NCI-H69 (cell line): ENCODE measurements around the gene DENND5A.

Source experiments
- DNase-seq: peaks from one replicate; lab custom pipeline; 2025; lab: John Stamatoyannopoulos, UW

The DENND5A gene

DNA sequence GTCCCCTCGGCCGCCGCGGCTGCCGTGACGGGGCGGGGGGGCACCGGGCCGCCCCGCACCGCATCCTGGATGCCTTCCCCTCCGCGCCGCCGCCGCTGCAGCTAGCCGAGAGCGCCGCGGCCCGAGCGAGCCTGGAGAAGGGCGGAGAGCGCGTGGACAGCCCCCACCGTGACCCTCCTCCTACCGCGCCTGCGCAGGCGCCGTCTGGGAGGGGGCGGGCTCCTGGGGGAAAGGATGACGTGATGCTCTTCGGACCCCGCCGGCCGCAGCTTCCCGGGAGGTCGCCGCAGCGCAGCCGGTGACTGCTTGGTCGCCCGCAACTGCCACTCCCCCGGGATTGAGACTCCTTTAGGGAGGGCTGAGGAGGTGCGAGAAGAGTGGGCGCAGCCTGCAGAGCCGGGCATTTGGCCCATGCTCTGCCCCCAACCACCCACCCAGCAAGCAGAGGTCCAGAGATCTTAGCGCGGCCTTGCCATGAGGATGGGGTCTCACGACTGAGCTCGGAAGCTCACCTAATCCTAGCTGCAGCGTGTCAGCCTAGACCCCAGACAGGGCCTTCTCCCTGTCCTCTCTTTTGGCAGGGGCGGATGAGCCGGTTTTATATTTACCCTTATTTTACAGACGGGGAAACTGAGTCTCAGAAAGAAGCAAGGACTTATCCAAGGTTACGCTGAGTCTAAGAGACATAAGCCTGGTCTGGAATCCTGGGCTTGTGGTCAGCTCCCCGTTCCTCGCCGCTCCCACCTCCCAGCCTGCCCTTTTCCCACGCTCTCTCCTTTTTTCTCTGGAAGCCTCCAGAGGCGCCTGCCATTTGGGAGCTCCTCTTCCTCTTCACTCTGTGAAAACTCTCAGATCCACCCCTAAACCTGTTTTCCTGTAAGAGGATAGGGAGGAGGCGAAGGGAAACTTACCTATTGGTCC is at the start of gene DENND5A:
Gene DENND5A, minus strand, starts transcription at position 140 of the 921 bp plus-strand sequence. CDS start 281 bp downstream, outside the sequence.
- peak; percentile 95 for DNase-seq

DNA sequence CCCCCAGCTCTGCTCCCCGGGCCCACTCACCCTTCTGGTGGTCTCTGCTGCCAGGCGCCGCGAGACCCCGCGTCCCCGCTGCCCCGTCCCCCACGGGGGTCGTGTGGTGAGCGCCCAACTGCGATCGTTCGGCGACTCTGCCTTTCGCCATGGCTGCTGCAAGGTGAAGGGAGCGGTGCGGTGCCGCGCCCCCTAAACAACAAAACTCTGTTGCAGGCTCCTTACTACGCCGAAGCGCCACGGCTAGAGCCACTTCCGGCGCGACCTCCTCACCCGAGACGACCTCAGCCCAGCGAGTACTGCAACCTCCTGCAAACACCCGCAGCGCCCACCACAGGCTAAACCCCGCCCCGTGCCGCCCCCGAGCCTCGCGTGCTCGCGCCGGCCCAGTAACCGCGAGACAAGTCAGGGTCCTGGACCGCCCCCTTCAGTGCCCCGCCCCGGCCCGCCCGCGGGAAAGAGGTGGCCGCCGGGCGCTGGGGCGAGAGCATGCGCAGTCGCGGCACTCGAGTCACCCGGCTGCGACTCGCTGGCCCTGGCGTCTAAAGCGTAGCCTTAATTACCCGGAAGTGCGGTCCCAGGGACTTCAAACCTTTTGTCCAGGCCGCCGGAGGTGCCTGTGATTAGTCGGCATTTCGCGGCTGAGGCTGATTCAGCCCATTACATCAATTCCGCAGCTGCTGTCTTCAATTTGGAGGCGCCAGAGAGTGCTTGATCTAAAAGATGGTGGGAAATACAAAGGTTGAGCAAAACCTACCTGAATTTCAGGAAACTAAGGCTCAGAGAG is 49.3 kb upstream of the DENND5A start, which contains the start of gene TMEM41B:
Gene TMEM41B, minus strand, starts transcription at position 303 of the 787 bp plus-strand sequence. Its CDS starts 152 bp downstream, at position 151.
- peak; percentile 100 for DNase-seq

DNA sequence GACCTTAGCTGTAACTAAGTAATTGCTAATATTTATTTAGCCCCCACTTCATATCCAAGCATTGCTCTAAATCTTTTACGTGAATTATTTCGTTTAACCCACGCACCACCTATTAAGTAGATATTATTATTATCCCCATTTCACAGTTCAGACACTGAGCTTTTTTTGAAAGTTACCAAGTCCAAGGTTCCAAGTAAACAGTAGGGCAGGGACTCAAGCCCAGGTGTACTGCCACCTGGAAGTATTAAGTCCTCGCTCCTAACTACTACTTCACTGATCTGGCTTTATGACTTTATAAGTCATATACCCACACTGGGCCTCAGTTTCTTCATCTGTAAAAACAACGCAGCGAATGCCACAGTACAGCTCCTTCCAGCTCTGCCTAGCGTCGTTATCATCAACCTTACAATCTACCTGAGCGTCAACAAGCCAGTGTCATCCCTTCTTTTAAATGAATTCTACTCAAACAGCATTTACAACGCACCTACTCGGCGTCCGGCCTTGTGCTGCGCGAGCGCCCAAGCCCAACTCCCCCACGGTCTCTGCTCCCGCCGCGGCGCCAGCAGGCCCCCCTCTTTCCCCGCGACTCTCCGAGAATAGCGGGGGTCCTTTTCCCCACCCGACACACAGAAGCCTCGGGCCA is 48.6 kb upstream of the DENND5A start:
- peak; percentile 69 for DNase-seq

- no peak for DNase-seq
Observed at GRCh38 chr11:9310485-9311090, 45.4 kb upstream of the DENND5A start.

GRCh38 chr11:9304178-9304577 is 39.0 kb upstream of the DENND5A start:
- DNase-seq: no peak

- no peak for DNase-seq
Observed at GRCh38 chr11:9302448-9302847, 37.3 kb upstream of the DENND5A start.

GRCh38 chr11:9301720-9302119 is 36.6 kb upstream of the DENND5A start:
- DNase-seq: no peak

- no peak for DNase-seq
Observed at GRCh38 chr11:9293646-9294045, 28.5 kb upstream of the DENND5A start.

GRCh38 chr11:9285850-9286587 is 20.9 kb upstream of the DENND5A start:
- DNase-seq: peak; percentile 21

- peak; percentile 54 for DNase-seq
Observed at GRCh38 chr11:9280655-9281301, 15.6 kb upstream of the DENND5A start.

DNA sequence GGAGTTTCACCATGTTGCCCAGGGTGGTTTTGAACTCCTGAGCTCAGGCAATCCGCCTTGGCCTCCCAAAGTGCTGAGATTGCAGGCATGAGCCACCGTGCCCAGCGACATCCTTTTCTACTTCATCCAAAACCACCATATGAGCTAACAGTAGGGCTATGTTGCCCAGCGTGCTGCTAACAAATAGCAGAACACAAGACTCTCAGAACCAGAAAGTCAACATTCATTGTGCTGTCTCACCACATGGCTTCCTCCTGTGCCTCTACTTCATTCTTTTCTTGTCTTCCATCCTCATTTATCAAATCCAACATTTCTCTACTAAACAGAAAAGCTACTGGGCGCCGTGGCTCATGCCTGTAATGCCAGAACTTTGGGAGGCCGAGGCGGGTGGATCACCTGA is 12.0 kb upstream of the DENND5A start:
- DNase-seq: no peak

GRCh38 chr11:9276571-9276970 is 11.4 kb upstream of the DENND5A start:
- DNase-seq: peak; percentile 58

- no peak for DNase-seq
Observed at GRCh38 chr11:9274499-9275258, 9.5 kb upstream of the DENND5A start.

- DNase-seq: no peak
Observed at GRCh38 chr11:9273376-9274336, 8.5 kb upstream of the DENND5A start.

GRCh38 chr11:9269492-9270013 is 4.4 kb upstream of the DENND5A start:
- no peak for DNase-seq

GRCh38 chr11:9267680-9268079 is 2.5 kb upstream of the DENND5A start:
- no peak for DNase-seq

DNA sequence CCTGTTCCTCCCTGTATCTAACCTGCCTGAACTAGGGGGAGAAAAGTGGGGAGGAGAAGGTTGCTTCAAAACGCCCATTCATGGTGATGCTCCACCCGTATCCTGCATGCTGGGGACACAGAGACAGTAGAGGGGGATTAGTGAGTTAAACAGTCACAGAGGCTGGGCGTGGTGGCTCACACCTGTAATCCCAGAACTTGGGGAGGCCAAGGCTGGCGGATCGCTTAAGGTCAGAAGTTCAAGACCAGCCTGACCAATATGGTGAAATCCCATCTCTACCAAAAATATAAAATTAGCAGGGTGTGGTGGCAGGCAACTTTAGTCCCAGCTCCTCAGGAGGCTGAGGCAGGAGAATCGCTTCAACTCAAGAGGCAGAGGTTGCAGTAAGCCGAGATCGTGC is 1.8 kb upstream of the DENND5A start:
- DNase-seq: no peak

GRCh38 chr11:9266132-9266736 is 1.1 kb upstream of the DENND5A start:
- no peak for DNase-seq
